ENCODE measurements around the gene CELF5. TPM values are rescaled to one million over a fixed set of nuclear protein-coding genes. Genes with fewer than 3 reads are reported as not detected.
A peak's percentile ranks its signal among the peaks of the same experiment; 100 is the strongest.

Gene CELF5
- total RNA-seq, 1 experiment from 2014 or later = 1.2 TPM

- ChIA-PET POLR2A (no interaction called here), CTCF (no interaction called here)
- BruUV-seq (replicated peaks) = no TSS peak
- no peak for DNase-seq (ENCODE audit: low read depth, low spot score)
- no peak for ATAC-seq
- H3K36me3 ChIP-seq (ENCODE audit: control insufficient read depth, insufficient read depth, low read length) = no peaks in the 10 kb centered on the region
- no peak overlapping the region for H3K4me3 ChIP-seq (ENCODE audit: low read depth in 2 of 2, low read length in 2 of 2)
- no peaks in the 10 kb centered on the region; the same call in 1 of the 2 replicates for H3K9me3 ChIP-seq (ENCODE audit: control insufficient read depth, insufficient read depth, low read depth, low read length)
- no peak overlapping the region for H3K27ac ChIP-seq (ENCODE audit: low read length)
- in situ Hi-C loops (cut with HindIII; ENCODE audit: low pct_unique_long_range_greater_than_20kb, low sequenced_read_pairs) = no loop called here
- intact Hi-C loops (cut with micrococcal nuclease; ENCODE audit: unreplicated experiment) = no loop called here
- H3K4me1 ChIP-seq (ENCODE audit: control insufficient read depth, insufficient read depth, low read length) = no peaks in the 10 kb centered on the region
- no peaks in the 10 kb centered on the region; the same call in 1 of the 2 replicates for H3K27me3 ChIP-seq (ENCODE audit: control insufficient read depth, insufficient read depth, low read length)
- TF ChIP-seq TCF7L2 (IDR thresholded peaks at IDR 0.05; ENCODE audit: low read depth, low read length) (no peak), CTCF (IDR thresholded peaks at IDR 0.05) (no peak), POLR2AphosphoS5 (IDR thresholded peaks at IDR 0.05; ENCODE audit: low read depth, low read length) (no peak), SIN3A (IDR thresholded peaks at IDR 0.05; ENCODE audit: borderline replicate concordance, insufficient read depth, low read depth, low read length) (no peak)
- TF ChIP-seq, protein P1, sequence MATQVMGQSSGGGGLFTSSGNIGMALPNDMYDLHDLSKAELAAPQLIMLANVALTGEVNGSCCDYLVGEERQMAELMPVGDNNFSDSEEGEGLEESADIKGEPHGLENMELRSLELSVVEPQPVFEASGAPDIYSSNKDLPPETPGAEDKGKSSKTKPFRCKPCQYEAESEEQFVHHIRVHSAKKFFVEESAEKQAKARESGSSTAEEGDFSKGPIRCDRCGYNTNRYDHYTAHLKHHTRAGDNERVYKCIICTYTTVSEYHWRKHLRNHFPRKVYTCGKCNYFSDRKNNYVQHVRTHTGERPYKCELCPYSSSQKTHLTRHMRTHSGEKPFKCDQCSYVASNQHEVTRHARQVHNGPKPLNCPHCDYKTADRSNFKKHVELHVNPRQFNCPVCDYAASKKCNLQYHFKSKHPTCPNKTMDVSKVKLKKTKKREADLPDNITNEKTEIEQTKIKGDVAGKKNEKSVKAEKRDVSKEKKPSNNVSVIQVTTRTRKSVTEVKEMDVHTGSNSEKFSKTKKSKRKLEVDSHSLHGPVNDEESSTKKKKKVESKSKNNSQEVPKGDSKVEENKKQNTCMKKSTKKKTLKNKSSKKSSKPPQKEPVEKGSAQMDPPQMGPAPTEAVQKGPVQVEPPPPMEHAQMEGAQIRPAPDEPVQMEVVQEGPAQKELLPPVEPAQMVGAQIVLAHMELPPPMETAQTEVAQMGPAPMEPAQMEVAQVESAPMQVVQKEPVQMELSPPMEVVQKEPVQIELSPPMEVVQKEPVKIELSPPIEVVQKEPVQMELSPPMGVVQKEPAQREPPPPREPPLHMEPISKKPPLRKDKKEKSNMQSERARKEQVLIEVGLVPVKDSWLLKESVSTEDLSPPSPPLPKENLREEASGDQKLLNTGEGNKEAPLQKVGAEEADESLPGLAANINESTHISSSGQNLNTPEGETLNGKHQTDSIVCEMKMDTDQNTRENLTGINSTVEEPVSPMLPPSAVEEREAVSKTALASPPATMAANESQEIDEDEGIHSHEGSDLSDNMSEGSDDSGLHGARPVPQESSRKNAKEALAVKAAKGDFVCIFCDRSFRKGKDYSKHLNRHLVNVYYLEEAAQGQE (IDR thresholded peaks at IDR 0.05; ENCODE audit: insufficient read depth in 1 of 2, low read depth in 2 of 2, low read length in 1 of 2) = no peak
These were observed 44.3 kb downstream of the CELF5 start for GRCh38 chr19:3268763-3269162.

DNA sequence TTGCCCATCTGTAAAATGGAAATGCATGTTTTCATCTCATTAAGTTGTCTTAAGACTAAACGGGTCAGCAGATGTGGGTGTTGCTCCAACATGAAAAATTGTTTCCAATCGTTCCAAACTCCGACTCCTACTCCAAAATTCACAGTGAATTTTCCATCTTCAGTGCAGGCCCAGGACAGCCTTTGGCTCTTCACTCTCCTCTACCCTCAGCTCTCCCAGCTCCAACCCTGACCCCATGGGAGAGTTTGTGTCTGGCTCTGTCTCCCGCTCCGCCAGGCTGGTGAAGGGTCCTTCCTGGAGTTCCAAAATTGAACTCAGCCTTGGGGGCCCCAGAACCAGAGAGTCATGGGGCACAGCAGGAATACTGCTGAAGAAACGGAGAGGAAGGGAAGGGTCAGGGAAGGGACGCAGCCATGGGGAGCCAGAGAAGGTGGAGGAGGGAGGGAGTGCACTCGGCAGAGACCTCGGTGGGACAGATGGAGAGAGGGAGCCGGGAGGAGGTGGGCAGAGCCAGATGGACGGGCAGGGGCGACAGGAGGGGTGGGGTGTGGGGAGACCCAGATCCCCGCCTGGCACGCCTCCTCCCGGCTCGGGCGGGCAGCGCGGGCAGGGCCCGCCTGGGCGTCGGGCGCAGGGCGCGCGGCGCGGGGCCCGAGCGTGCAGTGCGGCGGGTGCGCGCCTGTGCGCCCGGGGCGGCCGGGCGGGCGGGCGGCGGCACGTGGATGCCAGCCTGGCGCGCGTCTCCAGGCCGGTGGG is 45.6 kb downstream of the CELF5 start:
- no TSS peak for BruUV-seq (replicated peaks)
- in situ Hi-C loops (cut with HindIII; ENCODE audit: low pct_unique_long_range_greater_than_20kb, low sequenced_read_pairs) (no loop called here), intact Hi-C loops (cut with micrococcal nuclease; ENCODE audit: unreplicated experiment) (no loop called here)
- no peak for DNase-seq (ENCODE audit: low read depth, low spot score)
- Histone ChIP-seq H3K4me1 (ENCODE audit: control insufficient read depth, insufficient read depth, low read length) (peaks cover 1% of the 10 kb centered on the region; the same call in 1 of the 2 replicates), H3K27me3 (ENCODE audit: control insufficient read depth, insufficient read depth, low read length) (no peaks in the 10 kb centered on the region; the same call in 1 of the 2 replicates), H3K27ac (ENCODE audit: low read length) (no peak overlapping the region), H3K9me3 (ENCODE audit: control insufficient read depth, insufficient read depth, low read depth, low read length) (no peaks in the 10 kb centered on the region; the same call in 1 of the 2 replicates), H3K4me3 (ENCODE audit: low read depth in 2 of 2, low read length in 2 of 2) (no peak overlapping the region), H3K36me3 (ENCODE audit: control insufficient read depth, insufficient read depth, low read length) (no peaks in the 10 kb centered on the region)
- ATAC-seq = peak; percentile 42; the same call in 1 of the 2 replicates
- POLR2A ChIA-PET = no interaction called here
- CTCF ChIA-PET = no interaction called here
- no peak for TF ChIP-seq POLR2AphosphoS5 (IDR thresholded peaks at IDR 0.05; ENCODE audit: low read depth, low read length)
- no peak for TF ChIP-seq CTCF (IDR thresholded peaks at IDR 0.05)
- TF ChIP-seq SIN3A (IDR thresholded peaks at IDR 0.05; ENCODE audit: borderline replicate concordance, insufficient read depth, low read depth, low read length) = no peak
- TF ChIP-seq TCF7L2 (IDR thresholded peaks at IDR 0.05; ENCODE audit: low read depth, low read length) = no peak
- TF ChIP-seq, protein P1 (IDR thresholded peaks at IDR 0.05; ENCODE audit: insufficient read depth in 1 of 2, low read depth in 2 of 2, low read length in 1 of 2) = no peak
